DMS114 treated with DMSO at 0.1 percent for 48 hours (cell line): ENCODE data around the gene SLC37A1.

Experiments
- DNase-seq: peaks from one replicate; lab custom pipeline; 2025; ENCODE audit not compliant: unreplicated experiment; lab: John Stamatoyannopoulos, UW

Gene SLC37A1

GRCh38 chr21:42478504-42478903, 35.1 kb upstream of the SLC37A1 start:
- no peak for DNase-seq

GRCh38 chr21:42479582-42479981, 34.1 kb upstream of the SLC37A1 start:
- DNase-seq = no peak

GRCh38 chr21:42480736-42481135, 32.9 kb upstream of the SLC37A1 start:
- no peak for DNase-seq

- no peak for DNase-seq
Measured at GRCh38 chr21:42481169-42481568, 32.5 kb upstream of the SLC37A1 start.

- no peak for DNase-seq
Measured at GRCh38 chr21:42484966-42485365, 28.7 kb upstream of the SLC37A1 start.

GRCh38 chr21:42486072-42486471, 27.6 kb upstream of the SLC37A1 start:
- DNase-seq = no peak

GRCh38 chr21:42486531-42486930, 27.1 kb upstream of the SLC37A1 start:
- DNase-seq = no peak

- no peak for DNase-seq
Measured at GRCh38 chr21:42489006-42489563, 24.6 kb upstream of the SLC37A1 start.

GRCh38 chr21:42489991-42490390, 23.7 kb upstream of the SLC37A1 start:
- DNase-seq = no peak

GRCh38 chr21:42490720-42491119, 22.9 kb upstream of the SLC37A1 start:
- no peak for DNase-seq

GRCh38 chr21:42491328-42491727, 22.3 kb upstream of the SLC37A1 start:
- no peak for DNase-seq

- no peak for DNase-seq
Measured at GRCh38 chr21:42492201-42492600, 21.5 kb upstream of the SLC37A1 start.

- no peak for DNase-seq
Measured at GRCh38 chr21:42493109-42494060, 20.3 kb upstream of the SLC37A1 start.

GRCh38 chr21:42495027-42495426, 18.6 kb upstream of the SLC37A1 start:
- DNase-seq = no peak

GRCh38 chr21:42495765-42496119, 17.9 kb upstream of the SLC37A1 start:
- DNase-seq = no peak

- DNase-seq = peak; percentile 94
Measured at GRCh38 chr21:42496120-42496838, 17.4 kb upstream of the SLC37A1 start, which contains the start of gene RSPH1. RSPH1 (minus strand) TSS chr21:42496224; CDS start chr21:42496186, 38 bp downstream.

- no peak for DNase-seq
Measured at GRCh38 chr21:42496839-42497202, 16.8 kb upstream of the SLC37A1 start.

- DNase-seq = no peak
Measured at GRCh38 chr21:42498012-42498411, 15.6 kb upstream of the SLC37A1 start.

- DNase-seq = no peak
Measured at GRCh38 chr21:42499444-42500112, 14.1 kb upstream of the SLC37A1 start.

GRCh38 chr21:42500225-42500624, 13.4 kb upstream of the SLC37A1 start:
- no peak for DNase-seq

GRCh38 chr21:42500736-42501135, 12.9 kb upstream of the SLC37A1 start:
- DNase-seq = no peak
